SHP77 treated with DMSO at 0.1 percent for 48 hours (cell line): Measurements from ENCODE around the gene TEX35.
A peak's percentile ranks its signal among the peaks of the same experiment; 100 is the strongest.

Experiments used
- DNase-seq: peaks from one replicate; lab custom pipeline; 2025; lab: John Stamatoyannopoulos, UW

Gene TEX35

DNA sequence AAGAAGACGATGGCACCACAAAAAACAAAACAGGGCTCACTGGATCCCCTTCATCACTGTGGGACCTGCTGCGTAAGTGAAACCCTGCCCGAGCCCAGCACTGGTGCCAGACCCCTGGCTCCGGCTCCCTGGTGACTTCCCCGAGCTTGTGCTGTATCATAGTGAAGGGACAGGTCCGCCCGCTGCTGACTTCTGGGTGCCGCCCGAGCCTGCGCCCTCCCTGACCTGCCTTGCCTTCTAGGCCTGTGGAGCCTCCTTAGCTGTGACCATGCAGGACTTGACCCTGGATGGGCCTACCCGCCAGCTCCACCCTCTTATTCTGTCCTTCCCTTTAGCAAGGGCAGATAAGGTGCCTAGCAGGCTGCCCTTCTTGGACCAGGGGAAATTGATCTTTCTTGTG is 7.9 kb downstream of the TEX35 start:
- DNase-seq: no peak

DNA sequence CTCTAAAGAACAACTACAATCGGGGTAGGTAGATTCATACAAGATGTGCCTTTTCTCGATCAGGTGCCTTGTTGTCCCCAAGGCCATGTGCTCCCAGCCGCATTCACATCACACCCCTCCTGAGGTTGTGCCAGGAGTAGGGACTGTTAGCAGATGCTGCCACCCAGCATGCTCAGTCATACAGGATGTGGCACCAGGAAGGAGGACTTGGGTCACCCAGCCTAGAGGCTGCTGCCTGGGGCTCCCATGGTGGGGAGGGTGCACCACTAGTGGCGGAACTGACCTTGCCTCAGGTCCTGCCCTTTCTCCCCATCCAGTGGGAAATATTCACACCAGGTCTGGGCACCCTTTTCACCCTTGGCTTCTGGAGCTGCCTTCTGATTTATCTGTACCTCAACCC is 8.3 kb downstream of the TEX35 start:
- DNase-seq: no peak

DNA sequence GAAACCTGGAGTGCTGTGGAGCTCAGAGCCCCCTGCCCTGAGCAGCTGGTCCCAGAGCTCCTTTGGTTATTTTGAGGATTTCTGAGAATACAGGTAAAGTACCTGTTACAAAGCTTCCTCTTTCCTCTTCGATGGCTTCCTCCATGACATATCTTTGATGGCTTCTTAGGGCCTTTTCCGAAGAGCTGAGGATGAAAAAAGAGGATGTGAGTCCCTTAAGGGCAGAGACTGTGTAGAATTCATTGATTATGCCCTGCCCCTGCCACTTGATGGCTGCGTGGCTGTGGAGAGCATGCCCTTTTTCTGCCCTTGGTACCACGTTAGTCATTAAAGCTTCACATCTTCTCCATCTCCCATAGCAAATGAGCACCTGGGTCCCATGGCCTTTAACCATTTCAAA is 14.2 kb downstream of the TEX35 start:
- DNase-seq: no peak

DNA sequence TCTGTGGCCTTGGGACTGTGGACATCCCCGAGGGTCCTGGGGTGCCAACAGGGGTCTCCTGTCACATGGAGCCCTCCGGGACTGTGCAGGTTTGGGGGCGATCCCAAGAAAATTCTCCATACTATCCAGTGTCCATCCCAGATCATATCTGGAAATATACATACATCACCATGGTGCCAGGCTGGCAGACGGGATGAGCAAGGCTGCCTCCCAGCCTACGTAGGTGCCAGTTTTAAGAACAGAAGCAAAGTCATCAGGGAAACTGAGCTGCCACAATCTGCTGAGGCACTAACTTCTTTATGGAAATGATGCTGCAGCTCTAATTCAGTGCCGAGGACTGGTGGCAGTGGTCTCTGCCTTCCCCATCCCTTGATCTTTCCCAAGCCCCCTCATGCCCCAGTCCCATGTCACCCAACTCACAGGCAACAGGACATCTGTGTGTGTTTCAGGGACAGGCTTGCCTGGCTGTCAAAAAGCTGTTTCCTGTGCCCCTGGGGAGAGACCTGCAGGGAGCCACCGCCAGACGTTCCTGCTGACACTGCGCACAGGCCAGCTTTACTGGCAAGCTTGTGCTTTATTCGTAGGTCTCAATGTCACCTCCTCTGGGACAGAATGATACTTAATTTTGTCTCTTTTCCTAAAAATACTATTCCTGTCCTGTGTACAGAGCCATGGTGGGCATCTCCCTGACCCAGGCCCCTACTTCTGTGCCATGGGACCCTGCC is 15.5 kb downstream of the TEX35 start:
- no peak for DNase-seq

DNA sequence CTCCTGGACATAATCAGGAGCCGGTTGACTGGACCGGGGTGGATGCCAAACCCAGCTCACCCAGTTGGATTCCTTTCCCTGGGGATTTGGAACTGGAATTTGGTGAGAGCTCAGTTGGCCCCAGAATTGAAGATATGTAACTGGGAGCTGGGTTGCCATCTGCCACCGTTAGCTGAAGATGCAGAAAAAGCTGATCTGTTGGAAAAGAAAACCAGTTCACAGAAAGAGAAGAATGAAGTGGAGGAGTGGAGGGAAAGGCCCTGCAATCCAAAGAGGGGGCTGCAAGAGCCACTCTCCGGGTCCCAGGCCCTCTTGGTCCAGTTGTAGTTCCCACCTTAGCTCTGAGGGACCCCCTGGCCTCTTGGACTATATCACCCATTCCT is 16.0 kb downstream of the TEX35 start:
- no peak for DNase-seq

DNA sequence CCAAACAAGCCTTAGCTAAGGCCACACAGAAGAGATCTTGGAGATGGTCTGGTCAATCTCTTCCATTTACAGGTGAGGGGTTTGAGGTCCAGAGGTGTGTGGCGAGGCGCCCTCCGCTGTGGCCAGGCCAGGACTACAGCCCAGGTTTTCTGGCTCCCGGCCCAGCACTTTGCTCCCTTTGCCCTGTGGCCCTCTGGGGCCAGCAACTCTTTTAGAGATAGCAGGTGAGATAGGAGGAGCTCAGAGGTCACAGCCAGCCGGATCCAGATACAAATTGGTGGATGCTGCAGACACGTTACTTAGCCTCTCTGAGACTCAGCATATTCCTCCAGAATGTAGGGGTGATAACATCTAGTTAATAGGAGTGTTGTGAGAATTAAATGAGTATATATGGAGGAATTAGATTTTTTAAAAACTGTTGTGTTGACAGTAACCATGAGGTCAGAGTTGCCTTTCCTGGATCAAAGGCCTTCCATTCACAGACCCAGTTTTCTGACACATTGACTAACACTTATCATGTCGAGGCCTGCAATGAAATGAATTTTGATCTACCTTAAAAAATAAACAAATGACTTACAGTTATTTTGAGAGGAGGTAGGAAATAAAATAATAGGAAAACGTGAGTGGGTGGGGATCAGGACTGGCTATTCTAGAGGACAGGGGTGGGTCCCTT is 16.6 kb downstream of the TEX35 start:
- no peak for DNase-seq

DNA sequence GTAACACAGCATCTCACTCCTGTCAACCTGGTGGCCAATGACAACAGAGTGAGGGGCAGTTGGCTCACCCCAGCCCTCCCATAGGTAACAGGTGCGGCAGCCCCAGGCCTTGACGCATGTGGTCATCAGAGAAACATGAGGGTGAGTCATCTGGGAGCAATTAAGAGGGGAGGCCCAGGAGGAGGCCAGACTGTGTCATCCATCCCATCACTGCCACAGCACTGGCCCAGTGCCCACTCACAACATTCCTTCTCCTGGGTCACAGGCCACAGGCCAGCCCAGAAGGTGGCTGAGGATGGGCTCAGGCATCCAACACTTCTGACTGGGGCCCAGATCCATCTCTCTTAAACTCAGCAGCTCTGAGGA is 17.1 kb downstream of the TEX35 start:
- no peak for DNase-seq

DNA sequence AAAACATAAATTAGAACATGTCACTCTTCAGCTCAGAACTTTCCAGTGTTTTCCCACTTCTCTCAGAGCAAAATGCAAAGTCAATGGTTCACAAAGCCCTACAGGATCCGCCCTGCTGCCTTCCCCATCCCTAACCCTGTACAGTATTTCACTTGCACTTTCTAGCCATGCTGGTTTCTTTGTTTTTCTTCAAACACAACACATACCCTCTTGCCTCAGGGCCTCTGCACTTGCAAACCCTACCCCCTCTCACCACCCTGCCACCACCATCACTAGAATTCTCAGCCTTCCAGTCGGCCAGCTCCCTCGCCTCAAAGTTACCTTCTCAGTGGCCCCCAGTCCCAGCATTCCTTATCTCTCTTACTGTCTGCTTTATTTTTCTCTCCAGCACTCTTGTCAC is 17.6 kb downstream of the TEX35 start:
- no peak for DNase-seq

DNA sequence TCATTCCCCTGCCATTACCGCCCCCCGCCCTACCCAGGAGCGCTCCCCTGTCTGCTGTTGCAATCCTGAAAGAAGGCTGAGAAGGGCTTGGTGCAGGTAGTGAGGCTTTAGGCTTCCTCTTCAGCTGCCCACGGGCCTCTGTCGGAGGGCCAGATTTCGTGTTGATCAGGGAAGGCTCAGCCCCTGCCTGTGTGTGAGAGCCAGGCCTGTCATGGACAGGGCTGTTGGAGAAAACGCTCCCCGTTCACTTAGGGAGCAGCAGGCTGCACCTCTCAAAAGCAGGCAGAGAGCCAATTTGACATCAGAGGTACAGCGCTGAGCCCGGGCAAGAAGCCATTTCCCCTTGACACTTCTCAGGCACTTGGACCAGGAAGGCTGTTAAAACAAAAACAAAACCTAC is 19.0 kb downstream of the TEX35 start:
- no peak for DNase-seq

DNA sequence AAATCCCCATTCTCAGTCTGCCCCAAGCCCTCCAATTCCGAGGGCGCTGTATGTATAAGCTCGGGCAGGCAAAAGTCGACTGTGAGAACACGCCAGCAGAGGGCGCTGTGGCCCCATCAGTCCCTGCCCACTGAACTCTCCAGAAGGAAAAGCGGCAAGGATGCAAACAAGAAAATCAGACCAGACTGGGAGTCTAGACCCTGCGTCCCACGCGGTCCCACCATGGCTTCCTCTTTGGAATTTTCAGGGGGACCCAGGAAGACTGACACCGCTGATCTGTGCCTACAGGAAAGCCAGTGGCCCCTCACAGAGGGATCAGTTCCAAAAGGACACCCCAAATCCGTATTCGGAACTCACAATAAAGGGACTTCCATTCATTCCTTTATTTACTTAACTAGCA is 19.5 kb downstream of the TEX35 start:
- DNase-seq: peak; percentile 61

DNA sequence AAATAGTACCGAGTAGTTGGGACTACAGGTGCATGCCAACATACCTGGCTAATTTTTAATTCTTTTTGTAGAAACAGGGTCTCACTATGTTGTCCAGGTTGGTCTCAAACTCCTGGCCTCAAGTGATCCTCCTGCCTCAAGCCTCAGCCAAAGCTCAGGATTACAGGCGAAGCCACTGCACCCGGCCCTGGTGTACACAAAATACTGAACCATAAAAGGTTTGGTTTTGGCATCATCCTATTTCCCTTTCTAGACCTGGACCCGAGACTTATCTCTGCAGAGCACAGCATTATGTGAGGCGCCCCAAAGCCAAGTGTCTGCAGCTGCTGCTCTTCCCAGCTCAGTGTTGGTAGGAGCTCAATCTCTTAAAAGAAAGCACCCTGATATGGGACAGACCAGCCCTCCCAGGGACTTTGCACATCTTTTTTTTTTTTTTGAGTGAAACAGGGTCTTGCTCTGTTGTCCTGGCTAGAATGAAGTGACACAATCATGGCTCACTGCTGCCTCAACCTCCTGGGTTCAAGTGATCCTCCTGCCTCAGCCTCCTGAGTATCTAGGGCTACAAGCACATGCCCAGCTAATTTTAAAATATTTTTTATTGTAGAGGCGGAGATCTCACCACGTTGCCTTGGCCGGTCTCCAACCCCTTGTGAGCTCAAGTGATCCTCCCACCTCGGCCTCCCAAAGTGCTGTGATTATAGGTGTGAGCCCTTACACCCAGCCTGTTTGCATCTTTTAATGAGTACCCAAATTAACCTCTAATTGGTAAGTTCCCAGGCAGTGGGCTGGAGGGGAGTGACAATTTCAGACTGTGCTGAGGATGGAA is 20.4 kb downstream of the TEX35 start:
- no peak for DNase-seq

DNA sequence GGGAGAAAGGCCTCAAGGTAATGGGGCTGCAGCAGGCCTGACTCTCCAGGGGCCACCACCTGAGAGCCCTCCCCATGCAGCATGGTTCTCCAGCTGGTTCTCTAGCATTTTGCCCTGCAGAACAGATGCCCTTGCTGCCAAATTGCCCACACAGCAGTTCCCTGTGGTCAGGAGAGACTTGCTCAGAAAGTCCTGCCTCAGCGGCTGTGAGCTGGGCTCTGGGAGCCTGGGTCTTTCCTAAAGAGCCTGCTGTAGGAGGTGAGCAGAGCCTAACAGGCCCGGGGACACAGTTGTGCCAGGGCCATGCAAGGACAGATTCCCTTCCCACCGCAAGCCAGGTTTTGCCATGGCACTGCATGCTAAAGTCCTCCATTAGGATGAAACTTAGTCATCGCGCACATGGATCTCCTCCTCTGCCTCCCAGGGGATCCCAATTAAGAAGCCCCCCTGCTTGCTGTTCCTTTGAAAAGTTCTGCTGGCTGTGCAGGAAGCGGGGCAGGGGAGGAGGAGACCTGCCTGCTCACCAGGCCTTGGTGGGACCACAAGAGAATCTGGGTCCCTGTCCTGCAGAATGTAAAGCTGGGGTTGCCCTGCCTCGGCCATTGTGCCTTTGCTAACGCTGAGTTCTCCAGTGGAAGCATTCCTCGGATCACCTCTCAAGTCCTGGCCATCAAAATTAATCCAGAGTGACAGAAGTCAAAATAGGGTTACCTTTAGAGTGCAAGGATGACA is 21.4 kb downstream of the TEX35 start:
- DNase-seq: no peak

DNA sequence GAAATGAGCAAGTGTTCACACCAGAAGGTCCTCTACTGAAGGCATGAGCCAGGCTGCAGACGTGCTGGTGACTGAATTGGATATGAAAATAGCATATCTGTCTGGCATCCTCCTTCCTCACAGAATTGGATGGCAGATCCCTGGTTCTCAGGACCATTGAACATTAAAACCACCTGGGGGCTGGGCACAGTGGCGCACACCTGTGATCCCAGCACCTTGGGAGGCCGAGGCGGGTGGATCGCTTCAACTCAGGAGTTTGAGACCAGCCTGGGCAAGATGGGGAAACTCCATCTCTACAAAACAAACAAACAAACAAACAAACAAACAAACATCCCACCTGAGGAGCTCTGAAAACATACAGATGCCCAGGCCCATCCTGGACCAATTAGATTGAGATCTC is 23.4 kb downstream of the TEX35 start:
- no peak for DNase-seq

DNA sequence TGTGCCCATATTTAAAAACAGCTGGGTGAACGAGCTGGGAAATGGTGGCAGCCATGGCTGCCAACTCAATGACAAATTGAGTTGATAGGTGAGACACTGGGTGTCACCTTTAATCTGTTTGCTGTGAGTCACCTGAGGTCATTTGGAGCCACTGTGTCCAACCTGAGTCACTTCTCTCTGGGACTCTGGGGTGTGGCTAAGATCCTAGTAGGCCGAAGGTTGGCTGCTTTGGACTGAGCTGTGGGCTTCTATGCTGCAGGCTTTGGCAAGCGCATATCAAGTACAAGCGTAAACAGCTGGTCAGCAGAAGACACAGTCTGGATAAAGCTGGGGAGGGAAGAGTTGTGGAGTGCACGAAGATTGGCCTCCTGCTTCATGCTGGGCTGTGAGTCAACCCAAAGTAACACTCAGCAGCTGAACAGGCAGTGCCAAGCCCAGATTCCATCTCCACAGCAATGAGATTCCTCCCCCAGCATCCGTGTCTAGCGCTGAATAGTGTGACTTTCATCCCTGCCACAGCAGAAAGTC is 24.0 kb downstream of the TEX35 start:
- no peak for DNase-seq

DNA sequence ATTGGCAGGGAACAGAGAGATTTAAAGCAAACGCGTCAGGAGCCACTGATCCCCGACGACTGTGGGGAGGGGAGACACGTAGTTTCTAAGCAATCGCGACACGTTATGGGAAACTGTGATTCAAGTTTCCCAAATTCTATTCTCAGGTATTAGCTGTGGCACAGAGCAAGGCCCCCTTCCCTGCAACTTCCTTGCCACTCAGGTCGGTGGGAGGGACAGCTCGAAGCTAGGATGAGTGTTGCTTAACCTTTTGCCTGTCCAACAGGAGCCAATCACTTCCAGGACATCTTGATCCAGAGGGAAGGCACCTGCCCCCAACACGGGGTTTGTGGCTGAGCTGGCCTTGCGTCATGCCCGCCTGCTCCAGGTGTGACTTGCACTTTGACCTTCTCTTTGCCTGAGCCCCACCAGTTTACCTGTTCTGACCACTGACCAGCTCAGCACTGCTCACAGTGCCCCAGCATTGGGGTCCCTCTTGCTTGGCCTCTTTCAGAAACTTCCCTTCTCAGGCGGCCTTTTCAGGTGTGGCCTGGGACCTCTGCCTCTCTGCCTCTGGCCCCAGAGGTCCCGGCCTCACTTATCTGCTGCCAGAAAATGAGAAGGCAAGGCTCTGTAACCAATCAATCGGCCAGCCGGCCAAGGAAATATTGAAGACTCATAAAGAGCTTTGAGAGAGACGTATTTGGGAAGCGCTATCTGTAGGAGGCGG is 24.6 kb downstream of the TEX35 start:
- DNase-seq: no peak

DNA sequence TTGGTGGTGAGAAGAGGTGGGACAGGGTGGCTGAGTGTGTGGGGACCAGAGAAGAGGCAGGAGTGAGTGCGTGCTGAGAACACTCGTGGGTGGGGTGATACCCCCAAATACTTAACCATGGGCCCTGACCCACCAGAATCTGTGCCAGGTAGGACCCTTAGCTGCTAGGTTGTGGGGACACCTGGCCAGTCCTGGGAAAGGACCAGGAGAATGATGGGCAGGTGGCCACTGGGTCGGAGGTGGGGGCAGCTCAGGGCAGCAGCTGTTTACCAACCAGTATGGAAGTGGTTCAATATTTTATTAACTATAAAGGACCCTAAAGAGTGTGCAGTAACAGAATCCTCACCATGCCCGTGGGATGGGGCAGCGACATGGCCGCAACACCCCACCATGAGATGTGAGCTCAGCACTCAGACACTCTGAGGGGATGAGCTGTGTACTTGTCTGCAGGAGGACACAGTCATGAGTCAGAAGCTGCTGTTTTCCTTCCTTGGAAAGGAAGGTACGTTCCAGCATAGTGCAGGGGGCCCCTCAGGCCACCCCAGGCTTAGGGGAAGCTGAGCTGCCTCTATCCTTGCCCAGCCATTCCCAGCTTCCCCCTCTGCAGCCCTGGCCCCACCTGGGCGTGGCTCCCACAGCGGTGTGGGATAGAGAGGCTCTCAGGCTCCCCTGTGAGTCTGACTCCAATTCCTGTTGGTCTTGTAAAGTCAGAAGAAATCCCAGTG is 25.4 kb downstream of the TEX35 start:
- no peak for DNase-seq

DNA sequence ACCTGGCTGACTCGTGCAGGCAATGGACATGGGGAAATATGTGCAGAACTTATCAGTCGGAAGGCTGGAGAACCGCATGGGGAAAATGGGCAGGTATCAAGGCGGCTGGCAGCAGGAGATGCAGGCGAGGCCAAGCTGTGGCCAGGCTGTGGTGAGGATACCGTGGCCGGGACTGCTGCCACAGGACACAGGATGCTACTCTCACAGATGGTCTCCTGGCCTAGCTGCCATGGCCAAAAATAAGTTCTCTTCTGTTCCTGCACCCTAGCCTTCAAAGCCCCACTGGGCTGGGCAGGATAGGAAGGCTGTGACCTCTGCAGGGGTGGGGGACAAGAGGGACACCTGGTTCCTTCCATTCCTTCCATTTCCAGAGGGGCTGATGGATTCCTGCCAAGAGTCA is 26.4 kb downstream of the TEX35 start:
- no peak for DNase-seq

DNA sequence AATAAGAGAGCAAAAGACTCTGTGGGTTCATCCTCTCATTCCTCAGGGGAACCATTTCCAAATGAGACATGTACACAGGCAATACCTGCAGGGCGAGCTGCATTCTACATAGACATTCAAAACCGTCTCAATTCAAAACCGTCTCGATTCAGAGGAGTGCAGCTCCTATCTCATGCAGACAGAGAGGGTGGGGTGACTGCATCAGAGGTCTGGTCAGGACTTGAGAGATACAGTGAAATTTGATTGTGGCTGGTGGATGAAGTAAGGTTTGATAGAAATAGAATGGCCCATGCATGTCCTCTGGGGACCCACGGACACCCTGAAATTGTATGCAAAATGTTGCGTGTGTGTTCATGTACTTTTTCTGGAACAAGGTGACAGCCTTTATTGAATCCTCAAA is 27.3 kb downstream of the TEX35 start:
- no peak for DNase-seq

DNA sequence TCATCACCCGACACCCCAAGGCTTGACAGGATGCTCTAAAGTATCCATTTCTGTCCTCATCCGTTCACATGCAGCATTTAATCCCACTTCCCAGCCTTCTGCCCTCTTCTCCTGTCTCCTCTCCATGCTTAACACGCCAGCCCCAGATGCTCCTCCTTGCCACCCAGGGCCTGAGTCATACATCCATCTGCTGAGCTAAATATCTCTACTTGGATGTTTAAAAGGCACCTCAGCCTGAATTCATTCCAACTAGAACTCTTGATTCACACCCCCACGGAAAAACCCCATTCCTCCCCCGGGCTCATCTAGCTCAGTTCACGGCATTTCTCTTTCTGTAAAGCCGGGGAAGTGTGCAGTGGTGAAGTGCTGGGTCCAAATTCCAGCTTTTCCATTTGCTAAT is 27.7 kb downstream of the TEX35 start:
- DNase-seq: no peak

DNA sequence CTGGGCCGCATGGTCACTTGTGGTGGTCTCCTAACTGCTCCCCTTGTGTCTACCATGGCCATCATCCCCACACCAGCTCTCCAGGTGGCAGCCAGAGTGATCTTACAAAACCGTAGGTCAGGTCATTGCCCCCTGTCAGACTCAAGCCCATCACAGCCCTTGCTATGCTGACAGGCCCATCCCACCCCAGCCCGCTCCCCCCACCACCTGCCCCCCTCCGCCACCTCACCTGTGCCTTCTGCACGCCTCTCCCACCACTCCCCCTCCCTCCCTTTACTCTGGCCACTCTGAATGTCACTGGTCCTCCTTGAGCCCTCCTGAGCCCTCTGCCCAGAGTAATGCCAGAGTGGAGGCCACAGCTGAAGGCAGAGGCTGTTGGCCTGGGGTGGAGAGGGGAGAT is 28.5 kb downstream of the TEX35 start:
- DNase-seq: no peak
